Heart left ventricle (tissue), 13 donors: ENCODE measurements around the gene MSRB3.

ENCODE experiments used
- CTCF ChIP-seq, 12 donors: fragments of 200-600 bp; sonication (generic) in 4 of 12; IDR thresholded peaks; one replicate each; pipeline versions ENCODE4 v1.5.0 to v1.8.0; 2018 to 2022; ENCODE audit warnings: antibody characterized with exemption in 12 of 12, mild to moderate bottlenecking in 5 of 12
- POLR2A ChIP-seq, 2 donors: fragments of 450-650 bp; IDR thresholded peaks; one replicate each; pipeline ENCODE4 v1.6.1; 2017; ENCODE audit warnings: antibody characterized with exemption in 2 of 2, mild to moderate bottlenecking in 2 of 2, moderate library complexity in 2 of 2
- donor health status: ischemic (EF 13 %, LVEDD 7.1; RV severe dilation, severe dysfunction).
- donor health status: DM: no; HTN: yes; CAD: no.
- donor health status: DM: no; HTN: no; CAD: no.
- donor health status: ischemic (EF 25% LVEDD 6.9; RV normal size, moderate dysfunction).
- donor health status: ischemic (EF 25% LVEDD 5.7; RV mildly dilated, moderate dysfunction).
- donor health status: ischemic (EF 35%, LVEDD 5.7; RV mildly dilated, moderate dysfunction).
- donor health status: nonischemic (EF 11% LVEDD 7.7; RV severe dilation, severe dysfunction).
- donor health status: DM: yes; HTN: yes; CAD: no.
- donor health status: PGD.
- donor health status: ischemic (EF 29% LVEDD 5.4; RV normal size, mild dysfunction).
- donor health status: nonischemic (EF 23%, LVEDD 6.1; RV moderate dilation, normal function).

- no peak for TF ChIP-seq CTCF (IDR thresholded peaks at IDR 0.05)
- no peak for TF ChIP-seq POLR2A (IDR thresholded peaks at IDR 0.05)
Measured at GRCh38 chr12:65465766-65466547, 187.5 kb downstream of the MSRB3 start.
